Suprapubic skin (tissue), 3 donors: ENCODE measurements around the gene THY1.

Experiments used
- POLR2A ChIP-seq, 2 donors: fragments of 450-650 bp; IDR thresholded peaks; one replicate each; pipeline ENCODE4 v1.6.1; 2017; ENCODE audit warnings: antibody characterized with exemption in 2 of 2, mild to moderate bottlenecking in 2 of 2, moderate library complexity in 2 of 2
- TF ChIP-seq, protein P1 (sequence below), 2 donors: fragments of 200-600 bp in 1 of 2; fragments of 450-650 bp in 1 of 2; sonication (generic) in 1 of 2; IDR thresholded peaks; one replicate each; pipeline ENCODE4 v1.5.1; 2016 to 2019; ENCODE audit warnings: antibody characterized with exemption in 2 of 2, mild to moderate bottlenecking in 1 of 2, moderate library complexity in 1 of 2

DNA sequence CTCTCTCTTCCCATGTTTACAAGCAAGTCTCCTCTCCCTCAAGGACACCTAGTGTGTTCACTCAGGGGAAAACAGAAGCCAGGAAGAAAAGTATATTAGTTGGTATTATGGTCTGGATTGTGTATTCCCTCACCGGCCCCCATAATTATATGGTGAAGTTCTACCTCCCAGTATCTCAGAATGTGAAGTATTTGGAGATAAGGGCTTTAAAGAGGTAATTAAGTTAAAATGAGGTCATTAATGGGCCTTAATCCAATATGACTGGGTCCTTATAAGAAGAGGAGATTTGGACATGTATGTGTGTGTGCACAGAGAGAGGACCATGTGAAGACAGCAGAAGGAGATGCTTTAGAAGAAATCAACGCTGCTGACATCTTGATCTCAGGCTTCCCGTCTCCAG lies 26.5 kb upstream of the THY1 start:
- TF ChIP-seq, protein P1, sequence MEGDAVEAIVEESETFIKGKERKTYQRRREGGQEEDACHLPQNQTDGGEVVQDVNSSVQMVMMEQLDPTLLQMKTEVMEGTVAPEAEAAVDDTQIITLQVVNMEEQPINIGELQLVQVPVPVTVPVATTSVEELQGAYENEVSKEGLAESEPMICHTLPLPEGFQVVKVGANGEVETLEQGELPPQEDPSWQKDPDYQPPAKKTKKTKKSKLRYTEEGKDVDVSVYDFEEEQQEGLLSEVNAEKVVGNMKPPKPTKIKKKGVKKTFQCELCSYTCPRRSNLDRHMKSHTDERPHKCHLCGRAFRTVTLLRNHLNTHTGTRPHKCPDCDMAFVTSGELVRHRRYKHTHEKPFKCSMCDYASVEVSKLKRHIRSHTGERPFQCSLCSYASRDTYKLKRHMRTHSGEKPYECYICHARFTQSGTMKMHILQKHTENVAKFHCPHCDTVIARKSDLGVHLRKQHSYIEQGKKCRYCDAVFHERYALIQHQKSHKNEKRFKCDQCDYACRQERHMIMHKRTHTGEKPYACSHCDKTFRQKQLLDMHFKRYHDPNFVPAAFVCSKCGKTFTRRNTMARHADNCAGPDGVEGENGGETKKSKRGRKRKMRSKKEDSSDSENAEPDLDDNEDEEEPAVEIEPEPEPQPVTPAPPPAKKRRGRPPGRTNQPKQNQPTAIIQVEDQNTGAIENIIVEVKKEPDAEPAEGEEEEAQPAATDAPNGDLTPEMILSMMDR (IDR thresholded peaks at IDR 0.05): no peak
- no peak for TF ChIP-seq POLR2A (IDR thresholded peaks at IDR 0.05)
